ENCODE data around the gene ZNF736.
"Not testable (repeated sequence)": the region's sequence is repeated elsewhere in the genome, so short reads cannot be mapped to it uniquely, and the experiment has no call there.

Gene ZNF736

GRCh38 chr7:64314566-64314965, 805 bp downstream of the ZNF736 start:
- H3K27ac ChIP-seq (replicated peaks), result peak overlapping the region; percentile 95
- DNase-seq (ENCODE audit: low read depth in 1 of 2, low spot score in 1 of 2), result no peak
- H3K4me3 ChIP-seq (replicated peaks; ENCODE audit: insufficient read depth, low read length), result peak overlapping the region; percentile 50
- no peak for TF ChIP-seq CTCF (IDR thresholded peaks at IDR 0.05; ENCODE audit: insufficient read depth, low read length)
- TF ChIP-seq SPI1 (IDR thresholded peaks at IDR 0.05; ENCODE audit: borderline replicate concordance, low read depth), result no peak
- no peak for TF ChIP-seq POLR2AphosphoS5 (IDR thresholded peaks at IDR 0.05; ENCODE audit: low read depth)
- no peak for TF ChIP-seq GABPA (IDR thresholded peaks at IDR 0.05; ENCODE audit: low read depth)
- H3K27me3 ChIP-seq (ENCODE audit: insufficient read depth, poor library complexity, severe bottlenecking), result no peaks in the 10 kb centered on the region

- H3K27me3 ChIP-seq (ENCODE audit: insufficient read depth, poor library complexity, severe bottlenecking); H3K4me3 ChIP-seq (replicated peaks; ENCODE audit: insufficient read depth, low read length); H3K27ac ChIP-seq (replicated peaks); DNase-seq (ENCODE audit: low read depth in 1 of 2, low spot score in 1 of 2): not testable (repeated sequence)
These were observed 2.4 kb downstream of the ZNF736 start for GRCh38 chr7:64316031-64316742.

- no peak overlapping the region for H3K27ac ChIP-seq (replicated peaks)
- no peak for TF ChIP-seq CTCF (IDR thresholded peaks at IDR 0.05; ENCODE audit: insufficient read depth, low read length)
- TF ChIP-seq SPI1 (IDR thresholded peaks at IDR 0.05; ENCODE audit: borderline replicate concordance, low read depth), result 0 out of 2 replicates have a peak, but pooled peaks have one; percentile 37
- no peaks in the 10 kb centered on the region for H3K27me3 ChIP-seq (ENCODE audit: insufficient read depth, poor library complexity, severe bottlenecking)
- no peak overlapping the region for H3K4me3 ChIP-seq (replicated peaks; ENCODE audit: insufficient read depth, low read length)
- DNase-seq (ENCODE audit: low read depth in 1 of 2, low spot score in 1 of 2), result no peak
These were observed 7.1 kb downstream of the ZNF736 start for GRCh38 chr7:64320547-64321513.

GRCh38 chr7:64324166-64324565, 10.4 kb downstream of the ZNF736 start:
- not testable (repeated sequence) for H3K4me3 ChIP-seq (replicated peaks; ENCODE audit: insufficient read depth, low read length); DNase-seq (ENCODE audit: low read depth in 1 of 2, low spot score in 1 of 2); H3K27me3 ChIP-seq (ENCODE audit: insufficient read depth, poor library complexity, severe bottlenecking); H3K27ac ChIP-seq (replicated peaks)

GRCh38 chr7:64348713-64349210, 35.0 kb downstream of the ZNF736 start:
- DNase-seq (ENCODE audit: low read depth in 1 of 2, low spot score in 1 of 2); H3K27me3 ChIP-seq (ENCODE audit: insufficient read depth, poor library complexity, severe bottlenecking); H3K27ac ChIP-seq (replicated peaks); H3K4me3 ChIP-seq (replicated peaks; ENCODE audit: insufficient read depth, low read length): not testable (repeated sequence)

GRCh38 chr7:64359543-64359942, 45.8 kb downstream of the ZNF736 start:
- Histone ChIP-seq H3K4me3 (replicated peaks; ENCODE audit: insufficient read depth, low read length) (no peak overlapping the region), H3K27ac (replicated peaks) (no peak overlapping the region), H3K27me3 (ENCODE audit: insufficient read depth, poor library complexity, severe bottlenecking) (no peaks in the 10 kb centered on the region)
- DNase-seq (ENCODE audit: low read depth in 1 of 2, low spot score in 1 of 2), result no peak
- no peak for TF ChIP-seq GABPA (IDR thresholded peaks at IDR 0.05; ENCODE audit: low read depth)
- TF ChIP-seq SPI1 (IDR thresholded peaks at IDR 0.05; ENCODE audit: borderline replicate concordance, low read depth), result no peak
- no peak for TF ChIP-seq CTCF (IDR thresholded peaks at IDR 0.05; ENCODE audit: insufficient read depth, low read length)
- TF ChIP-seq POLR2AphosphoS5 (IDR thresholded peaks at IDR 0.05; ENCODE audit: low read depth), result no peak
- TF ChIP-seq REST (IDR thresholded peaks at IDR 0.05; ENCODE audit: insufficient replicate concordance, low read depth), result no peak
